GM21528 (cell line): Measurements from ENCODE around the gene RPUSD2.

Experiments
- ATAC-seq: cut with Tn5 transposase; IDR thresholded peaks from one replicate; pipeline ENCODE4 v1.9.1; 2021; ENCODE audit warnings: mild to moderate bottlenecking, moderate library complexity; ENCODE audit not compliant: unreplicated experiment, low FRiP score

RPUSD2 gene

GRCh38 chr15:40569129-40569953, at the start of gene RPUSD2:
Gene RPUSD2, plus strand, starts transcription at chr15:40569299. Its CDS starts 39 bp downstream, at chr15:40569338.
- ATAC-seq, result peak; percentile 49

- ATAC-seq, result no peak
These were observed 45.5 kb upstream of the RPUSD2 start for GRCh38 chr15:40523611-40524010.

GRCh38 chr15:40525855-40526254, 43.2 kb upstream of the RPUSD2 start:
- no peak for ATAC-seq

GRCh38 chr15:40528801-40529200, 40.3 kb upstream of the RPUSD2 start:
- no peak for ATAC-seq

- ATAC-seq, result no peak
These were observed 35.2 kb upstream of the RPUSD2 start for GRCh38 chr15:40533763-40534364.

GRCh38 chr15:40534371-40534770, 34.7 kb upstream of the RPUSD2 start:
- no peak for ATAC-seq

GRCh38 chr15:40536501-40536900, 32.6 kb upstream of the RPUSD2 start:
- ATAC-seq, result no peak

- no peak for ATAC-seq
These were observed 30.1 kb upstream of the RPUSD2 start for GRCh38 chr15:40538976-40539375.

GRCh38 chr15:40543082-40543481, 26.0 kb upstream of the RPUSD2 start:
- peak; percentile 32 for ATAC-seq

- ATAC-seq, result peak; percentile 58
These were observed 25.3 kb upstream of the RPUSD2 start for GRCh38 chr15:40543631-40544294.

GRCh38 chr15:40545457-40545856, 23.6 kb upstream of the RPUSD2 start:
- no peak for ATAC-seq

- ATAC-seq, result no peak
These were observed 20.5 kb upstream of the RPUSD2 start for GRCh38 chr15:40548610-40549009.

GRCh38 chr15:40549894-40550293, 19.2 kb upstream of the RPUSD2 start:
- no peak for ATAC-seq

- peak; percentile 64 for ATAC-seq
These were observed 18.6 kb upstream of the RPUSD2 start for GRCh38 chr15:40550341-40551037.

GRCh38 chr15:40554161-40554525, 15.0 kb upstream of the RPUSD2 start:
- ATAC-seq, result no peak

- no peak for ATAC-seq
These were observed 13.2 kb upstream of the RPUSD2 start for GRCh38 chr15:40555876-40556275.

GRCh38 chr15:40558952-40559742, 10.0 kb upstream of the RPUSD2 start:
- no peak for ATAC-seq

- ATAC-seq, result no peak
These were observed 6.4 kb upstream of the RPUSD2 start for GRCh38 chr15:40562691-40563090.

- no peak for ATAC-seq
These were observed 5.7 kb upstream of the RPUSD2 start for GRCh38 chr15:40563426-40563825.
